Sigmoid colon (tissue), 4 donors: ENCODE data around the gene SSR4.

Experiments
- EP300 ChIP-seq, 4 donors: sonication (generic); formaldehyde crosslinking; IDR thresholded peaks; one replicate each; pipeline ENCODE4 v1.6.1; 2017; ENCODE audit warnings: antibody characterized with exemption in 4 of 4
- POLR2A ChIP-seq, 2 donors: fragments of 450-650 bp; IDR thresholded peaks; one replicate each; pipeline ENCODE4 v1.6.1; 2016; ENCODE audit warnings: antibody characterized with exemption in 2 of 2, mild to moderate bottlenecking in 2 of 2, moderate library complexity in 2 of 2
- TF ChIP-seq, protein P1 (sequence below), 4 experiments: fragments of 450-650 bp in 3 of 4; fragments of 200-600 bp in 1 of 4; IDR thresholded peaks; one replicate each; pipeline ENCODE4 v1.5.1; 2016 to 2019; ENCODE audit warnings: antibody characterized with exemption in 4 of 4, mild to moderate bottlenecking in 3 of 4, moderate library complexity in 2 of 4

DNA sequence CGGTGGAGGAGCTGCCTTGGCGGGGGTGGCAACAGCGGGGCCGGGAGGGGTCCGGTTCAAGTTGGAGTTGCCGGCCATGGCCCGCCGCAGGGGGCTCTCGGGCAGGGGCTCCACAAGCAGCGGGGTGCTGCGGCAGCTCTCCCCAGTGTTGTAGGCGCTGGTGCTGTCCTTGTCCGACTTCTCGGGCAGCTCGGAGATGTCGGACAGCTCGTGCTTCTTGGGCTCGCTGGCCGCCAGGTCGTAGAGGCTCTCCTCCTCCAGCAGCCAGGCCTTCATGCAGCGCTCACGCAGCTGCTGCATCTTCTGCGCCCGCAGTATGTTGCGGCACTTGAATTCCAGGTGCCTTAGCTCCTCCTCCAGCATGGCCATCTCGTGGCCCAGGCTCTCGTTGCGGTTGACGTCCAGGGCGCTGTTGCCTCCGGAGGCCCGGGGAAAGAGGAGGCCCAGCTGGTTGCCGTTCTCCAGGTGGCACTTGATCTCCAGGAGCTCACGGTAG, 9.7 kb downstream of the SSR4 start:
- TF ChIP-seq, protein P1, sequence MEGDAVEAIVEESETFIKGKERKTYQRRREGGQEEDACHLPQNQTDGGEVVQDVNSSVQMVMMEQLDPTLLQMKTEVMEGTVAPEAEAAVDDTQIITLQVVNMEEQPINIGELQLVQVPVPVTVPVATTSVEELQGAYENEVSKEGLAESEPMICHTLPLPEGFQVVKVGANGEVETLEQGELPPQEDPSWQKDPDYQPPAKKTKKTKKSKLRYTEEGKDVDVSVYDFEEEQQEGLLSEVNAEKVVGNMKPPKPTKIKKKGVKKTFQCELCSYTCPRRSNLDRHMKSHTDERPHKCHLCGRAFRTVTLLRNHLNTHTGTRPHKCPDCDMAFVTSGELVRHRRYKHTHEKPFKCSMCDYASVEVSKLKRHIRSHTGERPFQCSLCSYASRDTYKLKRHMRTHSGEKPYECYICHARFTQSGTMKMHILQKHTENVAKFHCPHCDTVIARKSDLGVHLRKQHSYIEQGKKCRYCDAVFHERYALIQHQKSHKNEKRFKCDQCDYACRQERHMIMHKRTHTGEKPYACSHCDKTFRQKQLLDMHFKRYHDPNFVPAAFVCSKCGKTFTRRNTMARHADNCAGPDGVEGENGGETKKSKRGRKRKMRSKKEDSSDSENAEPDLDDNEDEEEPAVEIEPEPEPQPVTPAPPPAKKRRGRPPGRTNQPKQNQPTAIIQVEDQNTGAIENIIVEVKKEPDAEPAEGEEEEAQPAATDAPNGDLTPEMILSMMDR (IDR thresholded peaks at IDR 0.05), result no peak
- TF ChIP-seq EP300 (IDR thresholded peaks at IDR 0.05) (no peak), POLR2A (IDR thresholded peaks at IDR 0.05) (no peak)
